Mesendoderm (in vitro differentiated cells): Measurements from ENCODE around the gene FAM13B.

Experiments
- DNase-seq: peaks from one replicate; pipeline ENCODE4 v3.0.0; 2013
- H2AK5ac ChIP-seq: 2 replicates; pipeline ENCODE4 v1.6.1; 2013; ENCODE audit warnings: low read length, inconsistent platforms
- H2BK120ac ChIP-seq: 2 replicates; pipeline ENCODE4 v1.6.1; 2013; ENCODE audit warnings: low read depth, mild to moderate bottlenecking, low read length, moderate library complexity, mixed read lengths
- H2BK15ac ChIP-seq: replicated peaks from 2 replicates; pipeline ENCODE4 v1.6.1; 2013; ENCODE audit warnings: low read depth, mild to moderate bottlenecking, moderate library complexity
- H2BK5ac ChIP-seq: 2 replicates; pipeline ENCODE4 v1.6.1; 2013; ENCODE audit warnings: low read length, inconsistent platforms
- H3K18ac ChIP-seq: 2 replicates; pipeline ENCODE4 v1.6.1; 2013; ENCODE audit warnings: mild to moderate bottlenecking, low read length, mixed read lengths
- H3K23ac ChIP-seq: one replicate; pipeline ENCODE4 v1.6.1; 2013; ENCODE audit warnings: low read length
- H3K27ac ChIP-seq: 2 replicates; pipeline ENCODE4 v1.5.1; 2013; ENCODE audit warnings: low read depth, mild to moderate bottlenecking, inconsistent platforms, low read length, moderate library complexity
- H3K27me3 ChIP-seq: 2 replicates; pipeline ENCODE4 v1.6.1; 2013; ENCODE audit warnings: low read length, control low read depth, mild to moderate bottlenecking, inconsistent platforms; ENCODE audit not compliant: insufficient read depth, poor library complexity
- H3K36me3 ChIP-seq: 2 replicates; pipeline ENCODE4 v1.6.1; 2013; ENCODE audit warnings: low read length, inconsistent platforms; ENCODE audit not compliant: control insufficient read depth, insufficient read depth
- H3K4ac ChIP-seq: one replicate; pipeline ENCODE4 v1.6.1; 2013; ENCODE audit warnings: low read depth, mild to moderate bottlenecking, low read length, moderate library complexity
- H3K4me1 ChIP-seq: 2 replicates; pipeline ENCODE4 v1.6.1; 2013; ENCODE audit warnings: low read depth, low read length, inconsistent platforms; ENCODE audit not compliant: control insufficient read depth
- H3K4me2 ChIP-seq: 2 replicates; pipeline ENCODE4 v1.6.1; 2013; ENCODE audit warnings: low read length
- H3K4me3 ChIP-seq: 2 replicates; pipeline ENCODE4 v1.5.1; 2013; ENCODE audit warnings: mild to moderate bottlenecking, low read length
- H3K56ac ChIP-seq: one replicate; pipeline ENCODE4 v1.6.1; 2013; ENCODE audit warnings: low read length
- H3K79me1 ChIP-seq: 2 replicates; pipeline ENCODE4 v1.6.1; 2013; ENCODE audit warnings: low read length, inconsistent platforms
- H3K79me2 ChIP-seq: 2 replicates; pipeline ENCODE4 v1.6.1; 2013; ENCODE audit warnings: mild to moderate bottlenecking, low read length; ENCODE audit not compliant: control insufficient read depth, insufficient read depth
- H3K9ac ChIP-seq: 2 replicates; pipeline ENCODE4 v1.6.1; 2013; ENCODE audit warnings: low read length, inconsistent platforms
- H4K5ac ChIP-seq: one replicate; pipeline ENCODE4 v1.6.1; 2013; ENCODE audit warnings: low read length
- H4K8ac ChIP-seq: one replicate; pipeline ENCODE4 v1.6.1; 2013; ENCODE audit warnings: low read depth, mild to moderate bottlenecking, control low read depth, low read length, moderate library complexity
- WGBS: extraction: QIAGEN DNeasy Blood & Tissue Kit; methylation state at CpG from one replicate; pipeline ENCODE4 v1.1.7; 2013; ENCODE audit warnings: low lambda C conversion rate, missing lambda C conversion rate; ENCODE audit not compliant: insufficient coverage; ENCODE audit errors: extremely low coverage; 5-methylcytosine and 5-hydroxymethylcytosine counted together

Gene FAM13B

GRCh38 chr5:138025285-138025684, 7.6 kb downstream of the FAM13B start:
- Histone ChIP-seq H3K18ac (no peak overlapping the region), H3K9ac (no peak overlapping the region), H3K27ac (no peak overlapping the region), H3K4me2 (no peak overlapping the region), H3K4ac (no peak overlapping the region), H2AK5ac (no peak overlapping the region), H3K79me2 (peaks cover 76% of the 10 kb centered on the region), H3K79me1 (peaks cover 10% of the 10 kb centered on the region), H3K36me3 (no peaks in the 10 kb centered on the region), H3K4me1 (no peaks in the 10 kb centered on the region), H3K4me3 (no peak overlapping the region), H4K5ac (no peak overlapping the region), H3K23ac (no peak overlapping the region), H2BK120ac (no peak overlapping the region), H2BK15ac (no peak overlapping the region), H4K8ac (no peak overlapping the region), H3K56ac (no peak overlapping the region), H2BK5ac (no peak overlapping the region), H3K27me3 (no peaks in the 10 kb centered on the region)
- no peak for DNase-seq
- WGBS = no CpG with 5 or more reads among the region's 1 CpG

GRCh38 chr5:138024117-138024516, 8.8 kb downstream of the FAM13B start:
- H3K27ac ChIP-seq = no peak overlapping the region
- H3K18ac ChIP-seq = no peak overlapping the region
- H3K56ac ChIP-seq = no peak overlapping the region
- H2AK5ac ChIP-seq = no peak overlapping the region
- DNase-seq = no peak
- H3K27me3 ChIP-seq = no peaks in the 10 kb centered on the region
- H4K5ac ChIP-seq = no peak overlapping the region
- no peak overlapping the region for H3K23ac ChIP-seq
- H3K79me2 ChIP-seq = peaks cover 67% of the 10 kb centered on the region
- no peak overlapping the region for H2BK5ac ChIP-seq
- no peak overlapping the region for H2BK120ac ChIP-seq
- no peak overlapping the region for H3K4ac ChIP-seq
- no peak overlapping the region for H4K8ac ChIP-seq
- no peak overlapping the region for H3K4me3 ChIP-seq
- no peaks in the 10 kb centered on the region for H3K4me1 ChIP-seq
- H3K4me2 ChIP-seq = no peak overlapping the region
- H3K79me1 ChIP-seq = peaks cover 10% of the 10 kb centered on the region
- H3K36me3 ChIP-seq = no peaks in the 10 kb centered on the region
- no peak overlapping the region for H3K9ac ChIP-seq
- no peak overlapping the region for H2BK15ac ChIP-seq

GRCh38 chr5:138022912-138023311, 10.0 kb downstream of the FAM13B start:
- H4K8ac ChIP-seq = no peak overlapping the region
- no peak overlapping the region for H3K4me3 ChIP-seq
- WGBS = no CpG with 5 or more reads among the region's 3 CpGs
- no peak overlapping the region for H3K27ac ChIP-seq
- H3K56ac ChIP-seq = no peak overlapping the region
- H2AK5ac ChIP-seq = no peak overlapping the region
- no peak overlapping the region for H4K5ac ChIP-seq
- no peak overlapping the region for H3K9ac ChIP-seq
- no peak overlapping the region for H3K23ac ChIP-seq
- no peaks in the 10 kb centered on the region for H3K27me3 ChIP-seq
- H3K4ac ChIP-seq = no peak overlapping the region
- no peak overlapping the region for H3K18ac ChIP-seq
- H3K36me3 ChIP-seq = no peaks in the 10 kb centered on the region
- no peak overlapping the region for H2BK5ac ChIP-seq
- no peak overlapping the region for H3K4me2 ChIP-seq
- no peak overlapping the region for H2BK15ac ChIP-seq
- peak; percentile 44 for DNase-seq
- H2BK120ac ChIP-seq = no peak overlapping the region
- peaks cover 56% of the 10 kb centered on the region for H3K79me2 ChIP-seq
- H3K4me1 ChIP-seq = no peaks in the 10 kb centered on the region
- H3K79me1 ChIP-seq = peaks cover 8% of the 10 kb centered on the region

DNA sequence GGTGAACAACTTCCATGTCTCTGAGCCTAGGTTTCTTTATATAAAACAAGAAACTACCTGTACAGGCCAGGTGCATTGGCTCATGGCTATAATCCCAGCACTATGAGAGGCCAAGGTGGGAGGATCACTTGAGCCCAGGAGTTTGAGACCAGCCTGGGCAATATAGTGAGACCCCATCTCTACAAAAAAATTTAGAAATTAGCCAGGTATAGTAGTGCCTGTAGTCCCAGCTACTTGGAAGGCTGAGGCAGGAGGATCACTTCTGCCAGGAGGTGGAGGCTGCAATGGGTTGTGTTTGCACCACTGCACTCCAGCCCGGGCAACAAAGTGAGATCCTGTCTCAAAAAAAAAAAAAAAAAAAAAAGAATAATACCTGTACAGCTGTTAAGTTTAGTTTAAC, 11.1 kb downstream of the FAM13B start:
- H3K4me2 ChIP-seq = no peak overlapping the region
- H3K79me1 ChIP-seq = peaks cover 8% of the 10 kb centered on the region
- H3K79me2 ChIP-seq = peaks cover 48% of the 10 kb centered on the region
- no peak overlapping the region for H3K56ac ChIP-seq
- no peak overlapping the region for H4K8ac ChIP-seq
- no peak overlapping the region for H3K9ac ChIP-seq
- no peak for DNase-seq
- no peak overlapping the region for H2BK15ac ChIP-seq
- no CpG with 5 or more reads among the region's 1 CpG for WGBS
- H3K23ac ChIP-seq = no peak overlapping the region
- no peak overlapping the region for H2AK5ac ChIP-seq
- H3K36me3 ChIP-seq = no peaks in the 10 kb centered on the region
- H2BK120ac ChIP-seq = no peak overlapping the region
- H3K27me3 ChIP-seq = no peaks in the 10 kb centered on the region
- H3K4me3 ChIP-seq = no peak overlapping the region
- no peak overlapping the region for H2BK5ac ChIP-seq
- H3K18ac ChIP-seq = no peak overlapping the region
- no peaks in the 10 kb centered on the region for H3K4me1 ChIP-seq
- no peak overlapping the region for H3K27ac ChIP-seq
- no peak overlapping the region for H3K4ac ChIP-seq
- no peak overlapping the region for H4K5ac ChIP-seq

- H2BK15ac ChIP-seq = no peak overlapping the region
- H3K4ac ChIP-seq = no peak overlapping the region
- WGBS = no CpG with 5 or more reads among the region's 3 CpGs
- no peak overlapping the region for H2AK5ac ChIP-seq
- H3K79me1 ChIP-seq = peaks cover 3% of the 10 kb centered on the region
- DNase-seq = peak; percentile 54
- H4K8ac ChIP-seq = no peak overlapping the region
- H3K4me2 ChIP-seq = no peak overlapping the region
- no peak overlapping the region for H3K23ac ChIP-seq
- no peak overlapping the region for H2BK120ac ChIP-seq
- H3K79me2 ChIP-seq = peaks cover 28% of the 10 kb centered on the region
- no peak overlapping the region for H3K9ac ChIP-seq
- no peak overlapping the region for H3K56ac ChIP-seq
- H3K27me3 ChIP-seq = no peaks in the 10 kb centered on the region
- H3K4me1 ChIP-seq = no peaks in the 10 kb centered on the region
- no peak overlapping the region for H2BK5ac ChIP-seq
- no peak overlapping the region for H3K27ac ChIP-seq
- no peak overlapping the region for H3K4me3 ChIP-seq
- no peaks in the 10 kb centered on the region for H3K36me3 ChIP-seq
- H4K5ac ChIP-seq = no peak overlapping the region
- no peak overlapping the region for H3K18ac ChIP-seq
Observed at GRCh38 chr5:138018849-138019248, 14.0 kb downstream of the FAM13B start.

- Histone ChIP-seq H4K5ac (no peak overlapping the region), H2AK5ac (no peak overlapping the region), H2BK120ac (no peak overlapping the region), H3K27me3 (no peaks in the 10 kb centered on the region), H3K36me3 (no peaks in the 10 kb centered on the region), H3K9ac (no peak overlapping the region), H3K18ac (no peak overlapping the region), H3K4me2 (no peak overlapping the region), H4K8ac (no peak overlapping the region), H2BK15ac (no peak overlapping the region), H3K4me3 (no peak overlapping the region), H3K4me1 (no peaks in the 10 kb centered on the region), H3K23ac (no peak overlapping the region), H3K79me2 (peaks cover 6% of the 10 kb centered on the region), H3K79me1 (peaks cover 2% of the 10 kb centered on the region), H2BK5ac (no peak overlapping the region), H3K27ac (no peak overlapping the region), H3K56ac (no peak overlapping the region), H3K4ac (no peak overlapping the region)
- no peak for DNase-seq
- no CpG with 5 or more reads among the region's 2 CpGs for WGBS
Observed at GRCh38 chr5:138015916-138016315, 17.0 kb downstream of the FAM13B start.
